HG02973 (cell line): ENCODE measurements around the gene OR2AG2.
A peak's percentile ranks its signal among the peaks of the same experiment; 100 is the strongest.
"Not testable (repeated sequence)": the region's sequence is repeated elsewhere in the genome, so short reads cannot be mapped to it uniquely, and the experiment has no call there.

Source experiments
- ATAC-seq: cut with Tn5 transposase; IDR thresholded peaks from one replicate; pipeline ENCODE4 v1.9.1; 2021; ENCODE audit warnings: moderate library complexity; ENCODE audit not compliant: unreplicated experiment

OR2AG2 gene

GRCh38 chr11:6771926-6772893, at the start of gene OR2AG2:
TSS of gene OR2AG2 (minus strand) at chr11:6771976. CDS start at chr11:6768957, 3,019 bp downstream.
- ATAC-seq = peak; percentile 94

GRCh38 chr11:6818967-6819366, 47.2 kb upstream of the OR2AG2 start:
- ATAC-seq = no peak

GRCh38 chr11:6817694-6818093, 45.9 kb upstream of the OR2AG2 start:
- no peak for ATAC-seq

- ATAC-seq = no peak
Measured at GRCh38 chr11:6813656-6814055, 41.9 kb upstream of the OR2AG2 start.

GRCh38 chr11:6812390-6813005, 40.7 kb upstream of the OR2AG2 start:
- ATAC-seq = no peak

GRCh38 chr11:6801075-6801474, 29.3 kb upstream of the OR2AG2 start:
- not testable (repeated sequence) for ATAC-seq

- ATAC-seq = no peak
Measured at GRCh38 chr11:6799402-6799801, 27.6 kb upstream of the OR2AG2 start, which contains the start of gene OR6A2. TSS of gene OR6A2 (minus strand) at chr11:6799689. CDS start at chr11:6795708, 3,981 bp downstream.

- ATAC-seq = no peak
Measured at GRCh38 chr11:6794639-6795038, 22.9 kb upstream of the OR2AG2 start.

GRCh38 chr11:6790546-6790945, 18.8 kb upstream of the OR2AG2 start:
- no peak for ATAC-seq

- no peak for ATAC-seq
Measured at GRCh38 chr11:6782720-6783119, 10.9 kb upstream of the OR2AG2 start, which contains the start of gene OR2AG1. TSS of gene OR2AG1 (plus strand) at chr11:6783020. CDS start at chr11:6785038, 2,018 bp downstream.

GRCh38 chr11:6780829-6781228, 9.1 kb upstream of the OR2AG2 start:
- no peak for ATAC-seq

- no peak for ATAC-seq
Measured at GRCh38 chr11:6778518-6778917, 6.7 kb upstream of the OR2AG2 start.

- no peak for ATAC-seq
Measured at GRCh38 chr11:6757373-6757967, 14.3 kb downstream of the OR2AG2 start.

- no peak for ATAC-seq
Measured at GRCh38 chr11:6755953-6756347, 15.8 kb downstream of the OR2AG2 start.

GRCh38 chr11:6755303-6755952, 16.3 kb downstream of the OR2AG2 start:
- no peak for ATAC-seq

- no peak for ATAC-seq
Measured at GRCh38 chr11:6747097-6747668, 24.6 kb downstream of the OR2AG2 start.

GRCh38 chr11:6746626-6747025, 25.1 kb downstream of the OR2AG2 start:
- peak; percentile 16 for ATAC-seq

- peak; percentile 80 for ATAC-seq
Measured at GRCh38 chr11:6746086-6746618, 25.6 kb downstream of the OR2AG2 start.

GRCh38 chr11:6745465-6746015, 26.2 kb downstream of the OR2AG2 start:
- peak; percentile 34 for ATAC-seq

- ATAC-seq = no peak
Measured at GRCh38 chr11:6745018-6745417, 26.8 kb downstream of the OR2AG2 start.
